Measurements from ENCODE around the gene KIFC1.
A peak's percentile ranks its signal among the peaks of the same experiment; 100 is the strongest.
"Not testable (repeated sequence)": the region's sequence is repeated elsewhere in the genome, so short reads cannot be mapped to it uniquely, and the experiment has no call there.

KIFC1 gene

GRCh38 chr6:33392595-33392948, 949 bp downstream of the KIFC1 start:
- DNase-seq (no peak), ATAC-seq (ENCODE audit: insufficient read depth, low read depth) (no peak)
- H3K4me2 ChIP-seq (ENCODE audit: insufficient read depth, low read length), result peak overlapping the region; percentile 93
- H3K79me2 ChIP-seq (ENCODE audit: insufficient read depth, low read length), result peaks cover 56% of the 10 kb centered on the region
- H3K4me3 ChIP-seq (ENCODE audit: low read depth in 1 of 2, low read length in 2 of 2), result peak overlapping the region; percentile 67 to 80
- peaks cover 30% of the 10 kb centered on the region for H4K20me1 ChIP-seq (ENCODE audit: insufficient read depth, low read length)
- peak overlapping the region; percentile 97 for H3K27ac ChIP-seq (ENCODE audit: low read length)
- TF ChIP-seq EZH2 (IDR thresholded peaks at IDR 0.05; ENCODE audit: borderline replicate concordance, low read depth, low read length, severe bottlenecking), result no peak
- no peak for TF ChIP-seq CTCF (IDR thresholded peaks at IDR 0.05; ENCODE audit: borderline replicate concordance, extremely low read depth, low read length, poor library complexity, severe bottlenecking)
- H3K9me3 ChIP-seq (ENCODE audit: insufficient read depth, low read length, severe bottlenecking), result no peaks in the 10 kb centered on the region
- H3K9ac ChIP-seq (ENCODE audit: low read depth, low read length), result peak overlapping the region; percentile 94
- H3K27me3 ChIP-seq (ENCODE audit: insufficient read depth, low read length, poor library complexity), result no peaks in the 10 kb centered on the region
- H2AFZ ChIP-seq (ENCODE audit: low read depth, low read length), result no peak overlapping the region; the same call in 1 of the 2 replicates
- H3K36me3 ChIP-seq (ENCODE audit: insufficient read depth, low read length), result peaks cover 45% of the 10 kb centered on the region
- H3K4me1 ChIP-seq (ENCODE audit: insufficient read depth, low read length), result peaks cover 47% of the 10 kb centered on the region

DNA sequence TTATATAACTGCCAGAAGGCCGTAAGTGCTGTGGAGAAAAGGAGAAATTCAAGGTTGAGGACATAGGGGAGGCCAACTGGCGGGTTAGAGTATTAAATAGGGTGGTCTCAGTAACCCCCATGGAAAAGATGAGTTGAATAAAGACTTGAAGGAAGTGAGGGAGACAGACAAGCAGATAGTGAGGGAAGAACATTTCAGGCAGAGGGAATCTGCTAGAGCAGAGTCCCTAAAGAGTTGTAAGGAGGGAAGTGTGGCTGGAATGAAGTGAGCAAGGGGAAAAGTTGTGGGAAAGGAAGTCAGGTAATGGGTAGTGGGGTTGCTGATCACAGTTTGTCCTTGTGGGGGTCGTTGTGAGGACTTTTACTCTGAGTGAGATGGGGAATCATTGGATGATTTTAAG, 1.4 kb downstream of the KIFC1 start:
- ATAC-seq (ENCODE audit: insufficient read depth, low read depth) (no peak), DNase-seq (no peak)
- H3K9me3 ChIP-seq (ENCODE audit: insufficient read depth, low read length, severe bottlenecking), result no peaks in the 10 kb centered on the region
- peaks cover 50% of the 10 kb centered on the region for H3K4me1 ChIP-seq (ENCODE audit: insufficient read depth, low read length)
- H3K79me2 ChIP-seq (ENCODE audit: insufficient read depth, low read length), result peaks cover 60% of the 10 kb centered on the region
- peak overlapping the region; percentile 97 for H3K27ac ChIP-seq (ENCODE audit: low read length)
- TF ChIP-seq EZH2 (IDR thresholded peaks at IDR 0.05; ENCODE audit: borderline replicate concordance, low read depth, low read length, severe bottlenecking), result no peak
- peak overlapping the region; percentile 94 for H3K9ac ChIP-seq (ENCODE audit: low read depth, low read length)
- H3K27me3 ChIP-seq (ENCODE audit: insufficient read depth, low read length, poor library complexity), result no peaks in the 10 kb centered on the region
- H4K20me1 ChIP-seq (ENCODE audit: insufficient read depth, low read length), result peaks cover 34% of the 10 kb centered on the region
- peak overlapping the region; percentile 93 for H3K4me2 ChIP-seq (ENCODE audit: insufficient read depth, low read length)
- no peak overlapping the region for H2AFZ ChIP-seq (ENCODE audit: low read depth, low read length)
- H3K4me3 ChIP-seq (ENCODE audit: low read depth in 1 of 2, low read length in 2 of 2), result peak overlapping the region; percentile 67 to 80
- H3K36me3 ChIP-seq (ENCODE audit: insufficient read depth, low read length), result peaks cover 49% of the 10 kb centered on the region

DNA sequence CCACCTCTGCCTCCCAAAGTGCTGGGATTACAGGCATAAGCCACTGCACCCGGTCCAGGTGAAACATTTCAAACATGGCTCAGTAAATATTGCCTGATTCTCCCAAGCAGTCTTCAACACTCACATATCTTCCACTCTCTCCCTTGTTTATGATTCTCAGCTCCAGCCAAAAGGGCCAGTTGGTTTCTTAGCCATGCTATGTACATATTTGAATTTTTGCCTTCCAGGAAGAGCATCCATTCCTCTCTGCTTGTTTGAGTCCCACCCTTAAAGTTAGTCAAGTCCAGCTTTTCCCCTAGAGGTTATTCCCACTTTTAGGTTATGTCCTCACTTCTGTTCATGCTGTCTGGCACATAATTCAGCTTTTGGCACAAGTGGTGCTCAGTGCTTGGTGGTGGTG, 5.9 kb downstream of the KIFC1 start:
- Histone ChIP-seq H3K4me2 (ENCODE audit: insufficient read depth, low read length) (no peak overlapping the region), H4K20me1 (ENCODE audit: insufficient read depth, low read length) (peaks cover 34% of the 10 kb centered on the region), H3K9me3 (ENCODE audit: insufficient read depth, low read length, severe bottlenecking) (no peaks in the 10 kb centered on the region), H3K9ac (ENCODE audit: low read depth, low read length) (no peak overlapping the region), H3K27ac (ENCODE audit: low read length) (no peak overlapping the region), H3K27me3 (ENCODE audit: insufficient read depth, low read length, poor library complexity) (no peaks in the 10 kb centered on the region), H2AFZ (ENCODE audit: low read depth, low read length) (no peak overlapping the region), H3K4me3 (ENCODE audit: low read depth in 1 of 2, low read length in 2 of 2) (no peak overlapping the region), H3K79me2 (ENCODE audit: insufficient read depth, low read length) (peaks cover 88% of the 10 kb centered on the region), H3K36me3 (ENCODE audit: insufficient read depth, low read length) (peaks cover 85% of the 10 kb centered on the region), H3K4me1 (ENCODE audit: insufficient read depth, low read length) (peaks cover 38% of the 10 kb centered on the region)
- DNase-seq (no peak), ATAC-seq (ENCODE audit: insufficient read depth, low read depth) (no peak)
- TF ChIP-seq EZH2 (IDR thresholded peaks at IDR 0.05; ENCODE audit: borderline replicate concordance, low read depth, low read length, severe bottlenecking) (no peak), CTCF (IDR thresholded peaks at IDR 0.05; ENCODE audit: borderline replicate concordance, extremely low read depth, low read length, poor library complexity, severe bottlenecking) (no peak)

- not testable (repeated sequence) for H3K9ac ChIP-seq (ENCODE audit: low read depth, low read length); DNase-seq; H3K9me3 ChIP-seq (ENCODE audit: insufficient read depth, low read length, severe bottlenecking); H3K27me3 ChIP-seq (ENCODE audit: insufficient read depth, low read length, poor library complexity); ATAC-seq (ENCODE audit: insufficient read depth, low read depth); H3K4me2 ChIP-seq (ENCODE audit: insufficient read depth, low read length); H3K4me3 ChIP-seq (ENCODE audit: low read depth in 1 of 2, low read length in 2 of 2); H3K27ac ChIP-seq (ENCODE audit: low read length); H2AFZ ChIP-seq (ENCODE audit: low read depth, low read length)
- Histone ChIP-seq H4K20me1 (ENCODE audit: insufficient read depth, low read length) (peaks cover 29% of the 10 kb centered on the region), H3K4me1 (ENCODE audit: insufficient read depth, low read length) (peaks cover 27% of the 10 kb centered on the region), H3K79me2 (ENCODE audit: insufficient read depth, low read length) (peaks cover 88% of the 10 kb centered on the region), H3K36me3 (ENCODE audit: insufficient read depth, low read length) (peaks cover 85% of the 10 kb centered on the region)
Observed at GRCh38 chr6:33398601-33399000, 7.0 kb downstream of the KIFC1 start.

DNA sequence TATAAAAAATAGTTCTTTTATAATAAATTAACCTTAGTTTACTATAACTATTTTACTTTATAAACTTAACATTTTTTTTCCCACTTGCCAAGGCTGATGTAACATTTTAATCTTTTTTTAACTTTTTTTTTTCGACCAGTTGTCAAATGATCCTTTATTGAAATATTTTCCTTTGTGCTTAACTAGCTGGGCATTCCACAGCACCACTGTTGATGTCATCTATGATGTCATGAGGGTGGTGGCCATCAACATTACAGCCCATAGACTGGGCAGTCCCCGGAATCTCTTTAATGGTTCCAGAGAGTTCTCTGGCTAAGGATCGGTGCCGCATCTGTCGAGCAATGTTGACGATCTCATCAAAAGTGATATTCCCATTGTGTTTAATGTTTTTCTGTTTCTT, 8.3 kb downstream of the KIFC1 start:
- peaks cover 87% of the 10 kb centered on the region for H3K36me3 ChIP-seq (ENCODE audit: insufficient read depth, low read length)
- not testable (repeated sequence) for H3K4me2 ChIP-seq (ENCODE audit: insufficient read depth, low read length); H3K9ac ChIP-seq (ENCODE audit: low read depth, low read length); ATAC-seq (ENCODE audit: insufficient read depth, low read depth); H3K9me3 ChIP-seq (ENCODE audit: insufficient read depth, low read length, severe bottlenecking); H3K27ac ChIP-seq (ENCODE audit: low read length); DNase-seq; H3K4me3 ChIP-seq (ENCODE audit: low read depth in 1 of 2, low read length in 2 of 2); H2AFZ ChIP-seq (ENCODE audit: low read depth, low read length); H3K27me3 ChIP-seq (ENCODE audit: insufficient read depth, low read length, poor library complexity)
- H3K79me2 ChIP-seq (ENCODE audit: insufficient read depth, low read length), result peaks cover 82% of the 10 kb centered on the region
- H3K4me1 ChIP-seq (ENCODE audit: insufficient read depth, low read length), result peaks cover 15% of the 10 kb centered on the region
- peaks cover 21% of the 10 kb centered on the region for H4K20me1 ChIP-seq (ENCODE audit: insufficient read depth, low read length)

Data from DND-41 (cell line).